Hepatocyte (in vitro differentiated cells): ENCODE measurements around the gene ARID1A. TPM values are rescaled to one million over a fixed set of nuclear protein-coding genes. Genes with fewer than 3 reads are reported as not detected.

Experiments
- DNase-seq: peaks from one replicate; pipeline ENCODE4 v3.0.0-alpha.2; 2016; ENCODE audit warnings: low spot score
- H2AFZ ChIP-seq: fragments of 200-600 bp; sonication (generic); 2 replicates; pipeline ENCODE4 v1.6.0; 2016; ENCODE audit warnings: antibody characterized with exemption, mild to moderate bottlenecking
- H3K27ac ChIP-seq: fragments of 200-600 bp; sonication (generic); 2 replicates; pipeline ENCODE4 v1.5.1; 2016; ENCODE audit warnings: mild to moderate bottlenecking
- H3K27me3 ChIP-seq: fragments of 200-600 bp; sonication (generic); 2 replicates; pipeline ENCODE4 v1.6.1; 2016
- H3K36me3 ChIP-seq: fragments of 200-600 bp; sonication (generic); replicated peaks from 2 replicates; pipeline ENCODE4 v1.5.1; 2016; ENCODE audit warnings: low read depth; ENCODE audit not compliant: insufficient read depth
- H3K4me1 ChIP-seq: fragments of 200-600 bp; sonication (generic); 2 replicates; pipeline ENCODE4 v1.5.1; 2016; ENCODE audit warnings: mild to moderate bottlenecking, moderate library complexity; ENCODE audit not compliant: insufficient read depth
- H3K4me2 ChIP-seq: fragments of 200-600 bp; sonication (generic); 2 replicates; pipeline ENCODE4 v1.6.0; 2016
- H3K4me3 ChIP-seq: fragments of 200-600 bp; sonication (generic); 2 replicates; pipeline ENCODE4 v1.5.1; 2016; ENCODE audit warnings: mild to moderate bottlenecking
- H3K79me2 ChIP-seq: fragments of 200-600 bp; sonication (generic); 2 replicates; pipeline ENCODE4 v1.6.0; 2017; ENCODE audit warnings: mild to moderate bottlenecking
- H3K9me2 ChIP-seq: fragments of 200-600 bp; sonication (generic); replicated peaks from 2 replicates; pipeline ENCODE4 v1.6.0; 2017; ENCODE audit warnings: mild to moderate bottlenecking; ENCODE audit not compliant: insufficient read depth
- H3K9me3 ChIP-seq: fragments of 200-600 bp; sonication (generic); 2 replicates; pipeline ENCODE4 v1.5.1; 2016; ENCODE audit warnings: low read depth, mild to moderate bottlenecking
- H4K20me1 ChIP-seq: fragments of 200-600 bp; sonication (generic); 2 replicates; pipeline ENCODE4 v1.6.0; 2016; ENCODE audit warnings: mild to moderate bottlenecking; ENCODE audit not compliant: insufficient read depth, poor library complexity, severe bottlenecking
- CTCF ChIP-seq: fragments of 200-600 bp; sonication (generic); IDR thresholded peaks from 2 replicates; pipeline ENCODE4 v1.5.1; 2016; ENCODE audit warnings: antibody characterized with exemption, mild to moderate bottlenecking; ENCODE audit not compliant: poor library complexity
- EZH2 ChIP-seq: fragments of 200-600 bp; sonication (generic); IDR thresholded peaks from 2 replicates; pipeline ENCODE4 v1.6.1; 2016; ENCODE audit warnings: antibody characterized with exemption, mild to moderate bottlenecking, borderline replicate concordance
- EZH2phosphoT487 ChIP-seq: fragments of 200-600 bp; sonication (generic); IDR thresholded peaks from one replicate; pipeline ENCODE4 v1.6.1; 2018; ENCODE audit warnings: antibody characterized with exemption, mild to moderate bottlenecking, low read depth, moderate library complexity; ENCODE audit not compliant: unreplicated experiment, severe bottlenecking
- WGBS: methylation state at CpG from one replicate; pipeline ENCODE4 v1.1.6; 2016; ENCODE audit warnings: low lambda C conversion rate; ENCODE audit errors: missing lambda C conversion rate; 5-methylcytosine and 5-hydroxymethylcytosine counted together
- polyA plus RNA-seq: library from polyadenylated mRNA; unstranded; fragments of >200 nt; fragmentation: Nextera tagmentation; extraction: Ambion mirVana; gene quantifications from 2 replicates; pipeline ENCODE4 v1.2.1, GENCODE V29; 2016
- total RNA-seq: library from RNA; depleted of rRNA; stranded (reverse); fragments of >200 nt; gene quantifications from 2 replicates; pipeline ENCODE4 v1.2.3, GENCODE V29; 2014

ARID1A gene
- total and polyA plus RNA-seq, 2 experiments from 2014 or later: 27.9 to 35.8 TPM

- Histone ChIP-seq H3K27me3 (no peaks in the 10 kb centered on the region), H3K4me2 (peak overlapping the region; percentile 94), H3K9me3 (no peaks in the 10 kb centered on the region), H3K79me2 (peaks cover 42% of the 10 kb centered on the region), H4K20me1 (peaks cover 9% of the 10 kb centered on the region), H3K36me3 (no peaks in the 10 kb centered on the region), H3K9me2 (no peaks in the 10 kb centered on the region), H3K27ac (no peak overlapping the region), H2AFZ (no peak overlapping the region), H3K4me1 (peaks cover 19% of the 10 kb centered on the region), H3K4me3 (peak overlapping the region; percentile 82)
- no peak for TF ChIP-seq EZH2
- no peak for TF ChIP-seq EZH2phosphoT487
- no peak for TF ChIP-seq CTCF
- 56% methylated on average over 5 of the region's 11 CpGs for WGBS
- no peak for DNase-seq
Observed at GRCh38 chr1:26827663-26828062, 131.8 kb downstream of the ARID1A start.

- Histone ChIP-seq H3K79me2 (peaks cover 42% of the 10 kb centered on the region), H3K9me2 (no peaks in the 10 kb centered on the region), H3K27ac (no peak overlapping the region), H3K27me3 (no peaks in the 10 kb centered on the region), H3K4me1 (peaks cover 19% of the 10 kb centered on the region), H2AFZ (no peak overlapping the region), H3K4me2 (peak overlapping the region; percentile 94), H3K36me3 (no peaks in the 10 kb centered on the region), H3K9me3 (no peaks in the 10 kb centered on the region), H3K4me3 (no peak overlapping the region), H4K20me1 (peaks cover 9% of the 10 kb centered on the region)
- WGBS: 79% methylated on average over 4 of the region's 4 CpGs
- no peak for TF ChIP-seq EZH2
- TF ChIP-seq CTCF: no peak
- no peak for DNase-seq
Observed at GRCh38 chr1:26828411-26828991, 132.7 kb downstream of the ARID1A start.

GRCh38 chr1:26829184-26829911, 133.5 kb downstream of the ARID1A start:
- Histone ChIP-seq H3K4me1 (peaks cover 19% of the 10 kb centered on the region), H3K9me3 (no peaks in the 10 kb centered on the region), H3K9me2 (no peaks in the 10 kb centered on the region), H3K27me3 (no peaks in the 10 kb centered on the region), H4K20me1 (peaks cover 9% of the 10 kb centered on the region), H2AFZ (no peak overlapping the region), H3K79me2 (peaks cover 42% of the 10 kb centered on the region), H3K27ac (no peak overlapping the region), H3K4me2 (peak overlapping the region; percentile 94), H3K4me3 (no peak overlapping the region), H3K36me3 (no peaks in the 10 kb centered on the region)
- no peak for TF ChIP-seq EZH2
- TF ChIP-seq EZH2phosphoT487: no peak
- TF ChIP-seq CTCF: no peak
- 93% methylated on average over 6 of the region's 6 CpGs for WGBS
- no peak for DNase-seq
